HG03342 (cell line): ENCODE data around the gene PLEKHS1.
"Not testable (repeated sequence)": the region's sequence is repeated elsewhere in the genome, so short reads cannot be mapped to it uniquely, and the experiment has no call there.

ENCODE experiments used
- ATAC-seq: cut with Tn5 transposase; IDR thresholded peaks from one replicate; pipeline ENCODE4 v1.9.1; 2021; ENCODE audit warnings: mild to moderate bottlenecking, moderate library complexity; ENCODE audit not compliant: unreplicated experiment

The PLEKHS1 gene

DNA sequence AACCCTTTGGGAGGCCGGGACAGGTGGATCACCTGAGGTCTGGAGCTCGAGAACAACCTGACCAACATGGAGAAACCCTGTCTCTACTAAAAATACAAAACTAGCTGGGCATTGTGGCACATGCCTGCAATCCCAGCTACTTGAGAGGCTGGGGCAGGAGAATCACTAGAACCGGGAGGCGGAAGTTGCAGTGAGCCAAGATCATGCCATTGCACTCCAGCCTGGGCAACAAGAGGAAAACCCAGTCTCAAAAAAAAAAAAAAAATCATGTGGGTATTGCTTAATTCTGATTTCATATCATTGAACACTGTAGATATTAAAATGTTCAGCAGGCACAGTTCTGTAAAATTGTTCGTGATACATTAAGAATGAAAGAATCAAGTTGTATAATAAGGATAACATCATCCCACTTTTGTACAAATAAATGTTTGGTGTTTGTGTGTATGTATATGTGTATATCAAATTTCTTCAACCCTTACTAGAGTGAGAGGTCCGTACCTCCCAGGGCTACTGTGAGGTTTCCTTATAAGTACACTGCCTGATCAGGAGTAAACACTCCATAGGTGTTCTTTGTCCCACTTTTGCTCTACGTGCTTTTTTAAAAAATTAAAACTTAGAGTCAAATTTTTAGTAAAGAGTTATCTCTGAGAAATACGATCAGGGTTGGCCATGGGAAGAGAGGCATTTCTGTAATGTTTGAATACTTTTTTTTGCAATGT, 31.7 kb downstream of the PLEKHS1 start:
- ATAC-seq, result no peak

DNA sequence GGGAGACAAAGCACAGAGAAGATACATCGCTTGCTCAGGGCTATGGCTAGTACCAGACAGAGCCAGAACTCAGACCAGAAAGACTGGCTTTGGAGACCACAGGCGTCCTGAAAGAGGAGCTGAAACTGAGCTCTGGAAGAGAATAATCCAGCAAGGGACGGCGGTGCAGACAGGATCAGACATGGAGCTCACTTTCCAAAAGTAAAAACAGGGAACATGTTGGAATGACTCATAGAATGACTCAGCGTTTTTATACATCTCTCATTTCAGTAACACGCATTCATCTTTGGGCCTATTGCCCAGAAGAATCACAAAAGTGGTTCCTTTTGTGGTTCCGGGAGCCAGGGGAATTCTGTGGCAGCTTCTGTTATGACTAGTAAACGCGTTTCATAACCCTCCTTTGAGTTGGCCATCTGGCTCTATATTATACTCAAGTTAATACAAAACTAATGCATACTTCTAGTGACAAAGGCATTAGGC, 37.2 kb downstream of the PLEKHS1 start:
- peak; percentile 85 for ATAC-seq

DNA sequence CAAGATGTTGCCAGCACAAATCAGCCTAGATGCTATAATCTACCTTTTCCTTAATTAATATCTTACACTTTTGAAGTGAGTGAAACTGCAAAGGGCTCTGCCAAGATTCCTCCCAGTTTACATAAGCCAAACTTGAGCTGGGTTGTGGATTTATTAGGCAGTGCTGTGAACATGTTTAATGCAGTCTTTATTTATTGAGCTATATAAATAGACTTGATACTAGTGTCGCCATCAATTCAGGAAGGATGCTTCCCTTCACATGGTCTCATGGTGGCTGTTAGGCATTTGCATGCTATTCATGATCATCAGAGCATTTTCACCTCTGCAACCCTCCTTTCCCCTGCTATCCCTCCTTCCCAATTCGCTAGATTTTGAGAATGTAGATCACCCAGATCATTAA, 40.2 kb downstream of the PLEKHS1 start:
- no peak for ATAC-seq

DNA sequence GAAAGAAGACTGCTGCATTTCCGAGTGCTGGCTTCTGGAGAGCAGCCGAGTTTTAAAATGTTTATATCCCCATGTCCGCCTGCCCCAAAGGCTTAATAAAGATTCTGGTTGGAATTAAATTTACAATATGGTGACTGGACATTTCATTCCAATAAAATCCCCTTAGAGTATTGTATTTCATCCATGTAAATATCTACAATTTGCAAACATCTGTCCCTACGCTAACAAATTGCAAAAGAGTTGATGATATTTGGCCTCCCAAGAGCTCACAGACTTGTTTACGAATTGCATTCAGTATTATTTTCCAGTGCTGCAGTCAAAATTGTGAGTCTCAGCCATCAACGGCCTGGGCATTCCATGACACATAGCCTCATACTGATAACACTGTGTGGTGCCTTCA, 50.1 kb downstream of the PLEKHS1 start:
- ATAC-seq, result no peak

DNA sequence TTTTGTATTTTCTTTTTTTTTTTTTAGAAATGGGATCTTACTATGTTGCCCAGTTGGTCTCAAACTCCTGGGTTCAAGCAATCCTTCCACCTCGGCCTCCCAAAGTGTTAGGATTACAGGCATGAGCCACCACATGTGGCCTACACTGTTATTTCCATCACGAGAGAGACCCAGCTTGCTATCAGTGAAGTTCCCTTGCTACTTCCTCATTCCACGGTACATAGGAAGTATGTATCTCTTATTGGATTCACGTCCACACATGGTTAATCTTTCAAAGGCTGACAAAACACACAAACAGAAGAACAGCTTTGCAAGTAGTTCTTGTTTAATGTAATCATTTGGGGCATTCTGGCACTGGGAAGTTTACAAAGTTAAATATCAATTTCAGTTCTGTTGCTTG, 51.5 kb downstream of the PLEKHS1 start:
- ATAC-seq, result no peak

DNA sequence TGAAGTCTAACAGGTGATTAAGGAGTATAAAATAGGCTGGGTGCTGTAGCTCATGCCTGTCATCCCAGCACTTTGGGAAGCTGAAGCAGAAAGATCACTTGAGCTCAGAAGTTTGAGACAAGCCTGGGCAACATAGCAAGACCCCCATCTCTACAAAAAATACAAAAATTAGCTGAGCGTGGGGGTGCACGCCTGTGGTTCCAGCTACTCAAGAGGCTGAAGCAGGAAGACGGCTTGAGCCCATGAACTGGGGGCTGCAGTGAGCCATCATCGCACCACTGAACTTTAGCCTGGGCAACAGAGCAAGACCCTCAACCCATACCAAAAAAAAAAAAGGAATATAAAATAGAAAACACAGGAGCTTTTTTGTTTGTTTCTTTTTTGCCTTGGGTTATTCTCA, 55.0 kb downstream of the PLEKHS1 start:
- ATAC-seq, result no peak

DNA sequence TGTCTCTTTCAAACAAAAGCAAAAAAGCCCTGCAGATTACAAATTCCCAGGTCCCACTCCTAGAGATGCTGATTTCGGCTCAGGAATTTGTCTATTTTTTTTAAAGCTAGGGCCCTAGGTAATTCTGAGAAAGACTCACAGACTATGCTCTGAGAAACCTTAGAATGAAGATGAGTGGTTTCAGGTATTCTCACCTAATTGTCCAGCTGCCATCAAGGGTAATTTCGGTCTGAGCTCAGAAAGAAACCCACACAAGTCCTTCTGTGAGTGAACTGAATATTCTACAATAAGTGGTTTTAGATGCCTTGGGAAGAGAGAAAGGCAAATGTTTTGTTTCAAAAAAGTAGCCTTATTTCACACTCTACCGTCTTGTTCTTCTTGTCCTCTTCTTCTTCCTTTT, 56.7 kb downstream of the PLEKHS1 start:
- no peak for ATAC-seq

DNA sequence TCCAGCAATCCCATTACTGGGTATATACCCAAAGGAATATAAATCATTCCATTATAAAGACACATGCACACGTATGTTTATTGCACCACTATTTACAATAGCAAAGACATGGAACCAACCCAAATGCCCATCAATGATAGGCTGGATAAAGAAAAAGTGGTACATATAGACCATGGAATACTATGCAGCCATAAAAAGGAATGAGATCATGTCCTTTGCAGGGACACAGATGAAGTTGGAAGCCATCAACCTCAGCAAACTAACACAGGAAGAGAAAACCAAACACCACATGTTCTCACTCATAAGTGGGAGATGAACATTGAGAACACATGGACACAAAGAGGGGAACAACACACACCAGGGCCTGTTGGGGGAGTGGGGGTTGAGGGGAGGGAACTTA, 63.2 kb downstream of the PLEKHS1 start:
- ATAC-seq, result not testable (repeated sequence)

DNA sequence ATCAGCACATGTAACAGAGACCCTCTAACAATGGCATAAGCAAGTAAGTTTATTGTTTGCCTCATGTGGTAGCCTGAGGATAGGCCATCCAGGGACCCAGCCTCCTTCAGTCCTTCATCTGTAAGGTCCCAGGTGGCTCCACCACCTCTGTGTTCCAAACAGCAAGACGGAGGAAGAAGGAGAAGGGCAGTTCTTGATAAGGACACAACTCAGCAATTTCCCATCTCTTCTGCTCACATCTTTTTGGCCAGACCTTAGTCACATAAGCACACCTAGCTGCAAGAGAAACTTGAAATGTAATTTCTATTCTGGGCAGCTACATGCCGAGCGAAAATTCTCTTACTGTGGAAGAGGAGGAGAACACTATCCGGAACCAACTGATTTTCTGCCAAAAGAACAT, 68.5 kb downstream of the PLEKHS1 start:
- no peak for ATAC-seq

DNA sequence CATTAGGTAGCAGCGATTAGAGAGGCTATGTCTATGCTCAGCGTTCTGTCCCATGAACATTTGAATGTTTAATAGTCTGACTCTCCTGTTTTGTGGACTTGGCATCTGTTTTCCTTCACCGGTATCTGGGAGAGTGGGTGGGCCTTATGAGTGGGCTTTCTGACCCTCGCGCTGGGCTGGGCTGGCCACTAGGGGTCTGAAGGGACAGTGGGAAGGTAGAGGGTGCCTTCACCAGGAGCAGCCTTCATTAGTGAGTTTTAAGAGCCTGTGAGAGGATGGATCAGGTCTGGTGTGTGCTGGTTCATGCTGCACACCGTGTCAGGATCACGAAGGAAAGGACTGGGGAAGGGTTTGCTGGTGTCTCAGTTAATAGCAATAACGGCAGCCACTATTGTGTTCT, 69.0 kb downstream of the PLEKHS1 start:
- ATAC-seq, result no peak

DNA sequence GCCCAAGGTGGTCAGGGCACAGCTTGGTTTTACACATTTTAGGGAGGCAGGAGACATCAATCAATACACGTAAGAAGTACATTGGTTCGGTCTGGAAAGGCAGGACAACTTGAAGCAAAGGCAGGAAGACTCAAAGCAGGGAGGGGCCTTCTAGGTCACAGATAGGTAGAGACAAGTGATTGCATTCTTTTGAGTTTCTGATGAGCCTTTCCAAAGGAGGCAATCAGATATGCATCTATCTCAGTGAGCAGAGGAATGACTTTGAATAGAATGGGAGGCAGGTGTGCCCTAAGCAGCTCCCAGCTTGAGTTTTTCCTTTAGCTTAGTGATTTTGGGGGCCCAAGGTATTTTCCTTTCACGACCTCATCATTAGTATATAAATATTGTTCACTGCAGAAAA, 69.8 kb downstream of the PLEKHS1 start:
- ATAC-seq, result not testable (repeated sequence)

DNA sequence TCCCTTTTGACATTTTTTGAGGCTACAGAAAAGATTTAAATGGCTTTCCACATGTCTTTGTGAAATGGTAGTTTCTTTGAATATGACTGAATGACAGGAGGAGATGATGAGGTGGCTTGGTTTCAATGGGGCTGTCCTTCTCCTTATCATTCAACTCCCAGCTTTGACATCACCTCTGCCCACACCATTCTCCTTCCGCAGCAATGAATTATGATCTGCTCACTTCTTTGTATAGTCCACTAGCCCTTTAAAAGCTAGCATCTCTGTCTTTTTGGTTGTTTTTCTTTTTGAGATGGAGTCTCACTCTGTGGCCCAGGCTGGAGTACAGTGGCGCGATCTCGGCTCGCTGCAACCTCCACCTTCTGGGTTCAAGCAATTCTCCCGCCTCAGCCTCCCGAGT, 70.7 kb downstream of the PLEKHS1 start:
- ATAC-seq, result no peak

DNA sequence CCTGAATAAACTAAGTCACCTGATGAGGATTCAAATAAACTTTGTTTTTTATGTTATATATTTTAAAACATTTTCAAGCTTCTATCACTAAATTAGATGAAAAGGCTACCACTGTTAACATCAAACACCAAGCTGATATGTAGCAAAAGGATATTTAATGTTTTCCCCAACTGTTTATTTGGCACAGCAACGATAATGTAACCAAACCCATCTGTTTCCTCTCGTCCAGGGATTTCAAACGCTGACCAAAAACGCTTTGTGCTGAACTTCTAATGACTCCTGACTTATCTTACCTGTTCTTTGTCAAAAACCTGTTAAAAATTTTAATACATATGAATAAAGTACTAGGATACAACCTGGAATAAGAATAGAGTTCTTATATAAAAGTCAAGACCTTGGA, 71.9 kb downstream of the PLEKHS1 start:
- no peak for ATAC-seq

DNA sequence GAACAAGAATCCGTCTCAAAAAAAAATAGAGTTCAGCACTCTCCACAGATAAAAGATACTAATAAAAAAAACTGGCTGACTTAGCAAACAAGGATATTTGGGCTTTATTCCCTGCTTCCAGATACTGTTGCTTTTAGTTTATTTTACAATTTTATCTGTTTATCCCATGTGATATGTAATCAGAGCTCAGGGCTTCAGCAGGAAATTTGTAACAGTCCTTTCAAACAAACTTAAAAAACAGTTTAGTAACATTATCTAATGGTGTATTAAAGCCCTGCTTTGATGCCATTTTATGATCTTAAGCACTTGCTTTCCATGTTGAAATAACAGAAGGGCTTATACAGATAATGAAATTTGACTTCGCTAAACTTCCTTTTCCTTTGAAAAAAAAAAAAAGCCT, 74.3 kb downstream of the PLEKHS1 start:
- no peak for ATAC-seq

DNA sequence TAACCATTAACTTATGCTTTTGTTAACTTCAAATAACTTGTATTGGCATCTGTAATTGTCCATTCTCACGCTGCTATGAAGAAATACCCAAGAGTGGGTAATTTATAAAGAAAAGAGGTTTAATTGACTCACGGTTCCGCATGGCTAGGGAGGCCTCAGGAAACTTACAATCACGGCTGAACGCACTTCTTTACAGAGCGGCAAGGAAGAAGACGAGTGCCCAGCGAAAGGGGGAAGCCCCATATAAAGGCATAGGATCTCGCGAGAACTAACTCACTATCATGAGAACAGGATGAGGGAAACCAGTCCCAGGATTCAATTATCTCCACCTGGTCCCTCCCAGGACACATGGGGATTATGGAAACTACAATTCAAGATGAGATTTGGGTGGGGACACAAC, 77.1 kb downstream of the PLEKHS1 start:
- not testable (repeated sequence) for ATAC-seq
